ENCODE measurements around the gene TRAPPC14. TPM values are rescaled to one million over a fixed set of nuclear protein-coding genes. Genes with fewer than 3 reads are reported as not detected.

TRAPPC14 gene
- 4.3 and 5.6 TPM in 2 replicates for total RNA-seq

GRCh38 chr7:100158229-100159098 is at the start of gene TRAPPC14:
Gene TRAPPC14 (minus strand): TSS chr7:100158723. CDS start chr7:100158499, 224 bp downstream.

GRCh38 chr7:100177045-100178001 is 18.8 kb upstream of the TRAPPC14 start, which contains the start of the genes GPC2 and STAG3:
Gene GPC2 (minus strand): TSS chr7:100177381. CDS start chr7:100177199, 182 bp downstream.
Gene STAG3 (plus strand): TSS chr7:100177918. CDS start chr7:100180557, 2,639 bp downstream.

GRCh38 chr7:100148559-100149328 is 9.8 kb downstream of the TRAPPC14 start, which contains the start of gene LAMTOR4:
Gene LAMTOR4 (plus strand): TSS chr7:100148918. CDS start chr7:100148973, 55 bp downstream.

GRCh38 chr7:100126931-100127865 is 31.3 kb downstream of the TRAPPC14 start, which contains the start of gene MBLAC1:
Gene MBLAC1 (plus strand): TSS chr7:100126967. CDS start chr7:100127396, 429 bp downstream.

GRCh38 chr7:100119072-100119969 is 39.2 kb downstream of the TRAPPC14 start, which contains the start of the genes CNPY4 and TAF6:
Gene CNPY4 (plus strand): TSS chr7:100119634. CDS start chr7:100119745, 111 bp downstream.
Gene TAF6 (minus strand): TSS chr7:100119358. CDS start chr7:100114209, 5,149 bp downstream.

Other genes starting within 250 kb of the TRAPPC14 start
- 17.4 and 23.2 TPM in 2 replicates for gene TRIM4, start 239.2 kb downstream of the TRAPPC14 start, total RNA-seq
- gene GJC3, start 229.1 kb downstream of the TRAPPC14 start, total RNA-seq = 0.87 and 1.0 TPM in 2 replicates
- not detected in 2 replicates for gene AZGP1, start 182.7 kb downstream of the TRAPPC14 start, total RNA-seq
- 28.8 and 38.8 TPM in 2 replicates for gene ZKSCAN1, start 143.1 kb downstream of the TRAPPC14 start, total RNA-seq
- gene ZSCAN21, start 108.9 kb downstream of the TRAPPC14 start, total RNA-seq = 8.0 and 8.2 TPM in 2 replicates
- 26.3 and 33.3 TPM in 2 replicates for gene ZNF3, start 77.0 kb downstream of the TRAPPC14 start, total RNA-seq
- gene COPS6, start 69.8 kb downstream of the TRAPPC14 start, total RNA-seq = 44.3 and 54.3 TPM in 2 replicates
- 27.5 and 34.8 TPM in 2 replicates for gene MCM7, start 57.3 kb downstream of the TRAPPC14 start, total RNA-seq
- gene AP4M1, start 57.1 kb downstream of the TRAPPC14 start, total RNA-seq = 14.3 and 15.6 TPM in 2 replicates
- 18.5 and 20.0 TPM in 2 replicates for gene TAF6, start 39.4 kb downstream of the TRAPPC14 start, total RNA-seq
- gene CNPY4, start 39.1 kb downstream of the TRAPPC14 start, total RNA-seq = 29.8 and 33.4 TPM in 2 replicates
- gene MBLAC1, start 31.8 kb downstream of the TRAPPC14 start, total RNA-seq = 1.8 and 2.8 TPM in 2 replicates
- 105 and 108 TPM in 2 replicates for gene LAMTOR4, start 9.8 kb downstream of the TRAPPC14 start, total RNA-seq
- 0.09 TPM in 1 of 2 replicates, not detected in the other for gene GAL3ST4, start 9.9 kb upstream of the TRAPPC14 start, total RNA-seq
- 1.3 and 3.5 TPM in 2 replicates for gene GPC2, start 18.7 kb upstream of the TRAPPC14 start, total RNA-seq
- gene STAG3, start 19.2 kb upstream of the TRAPPC14 start, total RNA-seq = 0.33 and 0.60 TPM in 2 replicates
- 2.6 TPM in 1 of 2 replicates, not detected in the other for gene PVRIG, start 61.2 kb upstream of the TRAPPC14 start, total RNA-seq
- not detected in 2 replicates for gene SPDYE3, start 149.0 kb upstream of the TRAPPC14 start, total RNA-seq
- 9.4 and 14.3 TPM in 2 replicates for gene PILRB, start 199.4 kb upstream of the TRAPPC14 start, total RNA-seq
- gene PILRA, start 214.8 kb upstream of the TRAPPC14 start, total RNA-seq = 0.17 and 0.22 TPM in 2 replicates